ENCODE measurements around the gene NLRP3.

NLRP3 gene

GRCh38 chr1:247435759-247436147 is 19.8 kb downstream of the NLRP3 start:
- no peak for DNase-seq (ENCODE audit: low read depth in 2 of 2, low spot score in 1 of 2)

- DNase-seq (ENCODE audit: low read depth in 2 of 2, low spot score in 1 of 2): no peak
Observed at GRCh38 chr1:247437551-247438505, 21.9 kb downstream of the NLRP3 start.

DNA sequence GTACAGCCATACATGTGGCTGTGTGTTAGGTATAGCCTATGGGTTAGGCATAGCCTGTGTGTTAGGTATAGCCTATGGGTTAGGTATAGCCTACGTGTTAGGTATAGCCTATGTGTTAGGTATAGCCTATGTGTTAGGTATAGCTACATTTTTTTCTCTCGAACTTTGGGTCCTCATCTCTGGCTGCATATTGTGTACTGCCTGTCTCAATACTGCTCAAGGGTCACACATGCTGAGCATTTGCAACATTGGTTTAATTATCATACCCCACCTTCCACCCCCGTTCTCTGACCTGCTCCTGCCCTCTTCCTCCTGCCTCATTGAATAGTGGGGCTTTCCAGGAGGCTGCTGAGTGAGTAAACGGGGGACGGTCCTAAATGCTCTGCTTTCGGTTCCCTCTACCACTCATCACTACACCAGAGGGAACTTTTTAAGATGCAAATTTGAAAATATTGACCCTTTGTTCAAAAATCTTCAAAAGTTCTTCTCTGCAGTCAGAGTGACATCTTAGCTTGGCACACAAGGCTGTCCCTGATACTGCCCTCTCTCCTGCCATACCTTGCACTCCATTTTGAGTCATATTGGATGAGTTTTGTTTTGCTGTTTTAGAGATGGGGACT is 24.1 kb downstream of the NLRP3 start:
- DNase-seq (ENCODE audit: low read depth in 2 of 2, low spot score in 1 of 2): no peak

DNA sequence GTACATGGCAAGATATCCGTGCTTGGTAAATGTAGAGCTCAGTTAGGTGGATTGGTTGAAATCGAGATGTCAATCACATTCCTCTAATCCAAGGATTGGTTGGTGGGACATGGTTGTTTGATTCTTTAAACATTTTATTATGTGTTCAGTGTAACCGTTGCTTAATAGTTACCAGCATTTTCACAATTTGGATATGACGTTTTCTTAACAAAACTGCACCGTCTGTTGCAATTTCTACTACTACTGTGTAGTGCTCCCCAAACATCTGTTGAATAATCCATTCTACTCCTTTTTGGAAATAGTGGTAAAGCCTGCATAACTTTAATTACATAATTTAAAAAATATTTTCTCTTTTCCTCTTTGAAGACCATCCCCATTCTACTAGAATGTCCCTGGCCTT is 25.6 kb downstream of the NLRP3 start:
- no peak for DNase-seq (ENCODE audit: low read depth in 2 of 2, low spot score in 1 of 2)

- no peak for DNase-seq (ENCODE audit: low read depth in 2 of 2, low spot score in 1 of 2)
Observed at GRCh38 chr1:247442164-247442563, 26.2 kb downstream of the NLRP3 start.

- no peak for DNase-seq (ENCODE audit: low read depth in 2 of 2, low spot score in 1 of 2)
Observed at GRCh38 chr1:247443641-247444040, 27.7 kb downstream of the NLRP3 start.

- no peak for DNase-seq (ENCODE audit: low read depth in 2 of 2, low spot score in 1 of 2)
Observed at GRCh38 chr1:247444571-247444970, 28.6 kb downstream of the NLRP3 start.

GRCh38 chr1:247445526-247446356 is 29.8 kb downstream of the NLRP3 start:
- no peak for DNase-seq (ENCODE audit: low read depth in 2 of 2, low spot score in 1 of 2)

DNA sequence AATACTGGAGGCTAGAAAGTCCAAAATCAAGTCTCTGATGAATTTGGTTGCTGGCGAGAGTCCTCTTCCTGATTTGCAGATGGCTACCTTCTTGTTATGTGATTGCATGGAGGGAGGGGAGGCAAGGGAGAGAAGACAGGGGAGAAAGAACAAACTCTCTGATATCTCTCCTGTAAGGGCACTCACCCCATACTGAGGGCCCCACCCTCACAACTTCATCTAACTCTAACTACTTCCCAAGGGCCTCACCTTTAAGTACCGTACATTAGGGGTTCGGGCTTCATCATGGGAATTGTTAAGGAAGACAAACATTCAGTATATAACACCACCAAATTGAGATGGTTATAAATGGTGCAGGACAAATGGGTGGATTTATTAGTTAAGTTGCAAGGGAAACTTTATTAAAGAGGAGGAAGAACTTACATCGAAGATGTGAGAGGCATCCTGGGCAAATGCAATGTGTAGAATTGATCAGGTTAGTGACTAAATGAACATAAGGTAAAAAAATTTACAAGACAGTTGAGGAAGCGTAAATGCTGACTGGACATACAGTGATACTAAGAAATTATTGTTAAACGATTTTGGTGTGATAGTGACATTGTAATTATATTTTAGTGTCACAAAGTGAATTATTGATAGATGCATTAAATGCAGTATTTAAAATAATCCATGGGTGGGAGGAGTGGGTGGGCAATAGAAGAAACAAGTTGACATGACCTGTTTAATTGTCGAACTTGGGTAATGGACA is 31.4 kb downstream of the NLRP3 start:
- DNase-seq (ENCODE audit: low read depth in 2 of 2, low spot score in 1 of 2): no peak

- DNase-seq (ENCODE audit: low read depth in 2 of 2, low spot score in 1 of 2): peak in 1 of 2 donors; percentile 4
Observed at GRCh38 chr1:247448107-247448791, 32.3 kb downstream of the NLRP3 start.

- no peak for DNase-seq (ENCODE audit: low read depth in 2 of 2, low spot score in 1 of 2)
Observed at GRCh38 chr1:247451388-247452010, 35.5 kb downstream of the NLRP3 start.

GRCh38 chr1:247452447-247453039 is 36.6 kb downstream of the NLRP3 start:
- no peak for DNase-seq (ENCODE audit: low read depth in 2 of 2, low spot score in 1 of 2)

DNA sequence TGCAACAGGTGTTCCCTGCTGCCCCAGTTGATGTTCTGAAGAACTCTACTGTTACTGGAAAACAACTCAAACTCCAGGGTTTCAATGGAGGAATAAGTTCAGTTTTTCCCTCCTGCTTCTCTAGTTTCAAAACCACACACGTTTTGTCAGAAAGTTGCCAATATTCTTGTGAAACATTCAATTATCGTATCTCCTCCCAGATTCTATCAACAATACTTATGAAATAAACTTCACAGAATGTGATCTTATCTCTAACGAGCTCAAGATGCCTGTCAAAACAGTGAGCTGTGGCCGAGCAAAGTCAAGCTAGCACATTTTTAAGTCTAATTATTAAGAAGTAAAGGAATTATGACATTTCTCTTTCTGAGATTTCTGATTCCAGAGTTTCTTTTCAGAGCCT is 37.3 kb downstream of the NLRP3 start:
- no peak for DNase-seq (ENCODE audit: low read depth in 2 of 2, low spot score in 1 of 2)

DNA sequence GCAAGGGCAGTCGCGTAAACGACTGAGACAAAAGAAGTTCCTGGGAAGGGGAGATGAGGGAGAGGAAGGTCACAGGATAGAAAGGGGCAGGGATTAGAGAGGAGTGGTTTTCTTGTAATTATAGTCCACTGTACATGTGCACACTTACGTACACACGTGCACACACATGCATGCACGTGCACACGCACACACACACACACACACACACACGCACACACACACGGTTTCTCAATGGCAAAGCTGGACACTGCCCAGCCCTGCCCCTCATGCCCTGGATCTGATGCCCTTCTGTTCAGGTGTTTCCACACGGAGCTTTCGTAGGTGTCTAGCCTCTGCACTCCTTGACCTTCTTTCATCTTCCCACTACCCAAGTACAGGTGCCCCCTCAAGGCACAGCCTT is 38.0 kb downstream of the NLRP3 start:
- no peak for DNase-seq (ENCODE audit: low read depth in 2 of 2, low spot score in 1 of 2)

- no peak for DNase-seq (ENCODE audit: low read depth in 2 of 2, low spot score in 1 of 2)
Observed at GRCh38 chr1:247456021-247456420, 40.0 kb downstream of the NLRP3 start.

GRCh38 chr1:247456914-247457639 is 41.1 kb downstream of the NLRP3 start:
- no peak for DNase-seq (ENCODE audit: low read depth in 2 of 2, low spot score in 1 of 2)

- no peak for DNase-seq (ENCODE audit: low read depth in 2 of 2, low spot score in 1 of 2)
Observed at GRCh38 chr1:247459507-247459906, 43.5 kb downstream of the NLRP3 start.

DNA sequence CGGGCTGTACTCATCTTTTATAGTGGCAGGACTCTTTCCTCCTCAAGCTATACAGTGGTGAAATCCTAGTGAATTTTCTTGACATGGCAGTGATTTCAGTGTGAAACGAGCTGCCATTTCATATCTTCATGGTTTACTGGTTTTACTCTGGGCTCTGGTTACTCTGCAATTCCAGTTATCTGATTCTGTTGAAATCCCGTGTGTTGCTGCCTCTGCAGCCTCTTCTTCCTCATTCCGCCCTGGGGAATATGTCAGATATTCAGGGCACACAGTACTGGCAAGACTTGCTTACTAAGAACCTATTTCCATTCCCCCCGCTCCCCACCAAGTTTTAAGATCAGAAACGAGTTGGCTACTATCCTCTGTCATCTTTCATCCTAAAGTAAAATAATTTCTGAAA is 49.8 kb downstream of the NLRP3 start:
- DNase-seq (ENCODE audit: low read depth in 2 of 2, low spot score in 1 of 2): no peak

DNA sequence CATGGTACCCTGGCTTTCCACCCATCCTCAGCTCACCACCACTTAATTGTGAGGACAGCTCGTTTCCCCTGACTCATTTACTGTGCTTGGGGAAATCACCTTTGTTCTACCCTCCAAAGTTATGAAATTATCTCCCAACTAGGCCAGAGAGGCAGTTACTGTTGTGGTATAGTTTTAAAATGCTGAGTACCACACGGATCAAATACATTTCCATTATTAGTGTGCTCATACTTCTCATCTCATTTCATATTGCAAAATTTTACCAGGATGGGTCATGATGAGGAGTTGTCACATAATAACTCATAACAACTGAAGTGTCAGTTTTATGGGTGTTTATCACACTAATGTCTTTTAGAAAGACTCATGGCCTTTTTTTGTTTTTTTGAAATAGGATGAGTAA is 51.2 kb downstream of the NLRP3 start:
- no peak for DNase-seq (ENCODE audit: low read depth in 2 of 2, low spot score in 1 of 2)

All from stimulated activated CD8-positive, alpha-beta memory T cell treated with anti-CD3 and anti-CD28 coated beads, Interleukin-4, amount 100 ng/mL, for 1 hour (primary cell).